Measurements from ENCODE around the gene PSRC1.

PSRC1 gene

DNA sequence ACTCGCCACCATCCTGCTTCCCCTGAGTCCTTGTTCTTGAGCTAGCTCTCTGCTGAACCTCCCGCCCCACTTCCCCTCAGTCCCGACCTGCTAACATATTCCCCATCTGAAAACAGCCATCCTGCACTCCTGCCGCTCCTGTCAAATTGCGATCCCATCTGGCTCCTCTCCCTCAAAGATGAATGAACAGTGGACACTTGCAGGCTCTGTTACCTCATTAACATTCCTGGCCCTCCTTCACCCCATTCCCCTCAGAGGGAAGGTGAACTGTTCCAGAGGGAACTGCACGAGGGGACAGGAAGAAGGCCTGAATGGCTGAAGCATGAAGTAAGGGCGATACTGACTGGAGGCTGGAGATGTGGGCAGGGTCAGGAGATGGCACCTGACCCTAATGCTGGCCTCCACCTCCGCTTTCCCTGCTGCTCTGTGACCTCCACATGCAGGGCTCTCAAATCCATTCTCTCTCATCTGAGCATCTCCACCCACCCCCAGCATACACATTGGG is 41.1 kb downstream of the PSRC1 start:
- no peak overlapping the region for H3K4me3 ChIP-seq (ENCODE audit: low read depth, low read length)
- in situ Hi-C loops (cut with HindIII; ENCODE audit: low sequenced_read_pairs), result no loop called here
- DNase-seq (ENCODE audit: low read depth), result no peak
- TF ChIP-seq, protein P1, sequence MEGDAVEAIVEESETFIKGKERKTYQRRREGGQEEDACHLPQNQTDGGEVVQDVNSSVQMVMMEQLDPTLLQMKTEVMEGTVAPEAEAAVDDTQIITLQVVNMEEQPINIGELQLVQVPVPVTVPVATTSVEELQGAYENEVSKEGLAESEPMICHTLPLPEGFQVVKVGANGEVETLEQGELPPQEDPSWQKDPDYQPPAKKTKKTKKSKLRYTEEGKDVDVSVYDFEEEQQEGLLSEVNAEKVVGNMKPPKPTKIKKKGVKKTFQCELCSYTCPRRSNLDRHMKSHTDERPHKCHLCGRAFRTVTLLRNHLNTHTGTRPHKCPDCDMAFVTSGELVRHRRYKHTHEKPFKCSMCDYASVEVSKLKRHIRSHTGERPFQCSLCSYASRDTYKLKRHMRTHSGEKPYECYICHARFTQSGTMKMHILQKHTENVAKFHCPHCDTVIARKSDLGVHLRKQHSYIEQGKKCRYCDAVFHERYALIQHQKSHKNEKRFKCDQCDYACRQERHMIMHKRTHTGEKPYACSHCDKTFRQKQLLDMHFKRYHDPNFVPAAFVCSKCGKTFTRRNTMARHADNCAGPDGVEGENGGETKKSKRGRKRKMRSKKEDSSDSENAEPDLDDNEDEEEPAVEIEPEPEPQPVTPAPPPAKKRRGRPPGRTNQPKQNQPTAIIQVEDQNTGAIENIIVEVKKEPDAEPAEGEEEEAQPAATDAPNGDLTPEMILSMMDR (IDR thresholded peaks at IDR 0.05; ENCODE audit: low read depth, low read length, missing control alignments), result no peak

DNA sequence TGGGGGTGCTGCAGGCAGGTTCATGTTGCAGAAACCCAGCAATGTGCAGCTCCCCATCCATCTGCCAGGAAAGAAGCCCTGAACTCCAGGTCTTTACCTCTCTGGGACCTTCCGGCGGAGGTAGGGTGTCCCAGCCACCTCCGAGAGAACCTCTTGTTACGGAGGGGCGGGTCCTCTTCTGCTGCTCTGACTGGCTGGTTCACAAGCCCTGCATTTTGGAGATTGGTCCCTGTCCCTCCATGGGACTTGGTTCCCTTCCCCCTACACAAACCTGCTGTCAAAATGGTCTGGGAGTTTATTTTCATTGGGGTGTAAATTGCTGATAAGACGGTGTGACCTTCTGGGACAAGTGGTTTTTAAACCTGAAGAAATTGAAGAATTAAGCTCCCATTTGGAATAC is 41.6 kb downstream of the PSRC1 start:
- TF ChIP-seq, protein P1 (IDR thresholded peaks at IDR 0.05; ENCODE audit: low read depth, low read length, missing control alignments), result no peak
- H3K4me3 ChIP-seq (ENCODE audit: low read depth, low read length), result no peak overlapping the region
- in situ Hi-C loops (cut with HindIII; ENCODE audit: low sequenced_read_pairs), result no loop called here
- DNase-seq (ENCODE audit: low read depth), result no peak

DNA sequence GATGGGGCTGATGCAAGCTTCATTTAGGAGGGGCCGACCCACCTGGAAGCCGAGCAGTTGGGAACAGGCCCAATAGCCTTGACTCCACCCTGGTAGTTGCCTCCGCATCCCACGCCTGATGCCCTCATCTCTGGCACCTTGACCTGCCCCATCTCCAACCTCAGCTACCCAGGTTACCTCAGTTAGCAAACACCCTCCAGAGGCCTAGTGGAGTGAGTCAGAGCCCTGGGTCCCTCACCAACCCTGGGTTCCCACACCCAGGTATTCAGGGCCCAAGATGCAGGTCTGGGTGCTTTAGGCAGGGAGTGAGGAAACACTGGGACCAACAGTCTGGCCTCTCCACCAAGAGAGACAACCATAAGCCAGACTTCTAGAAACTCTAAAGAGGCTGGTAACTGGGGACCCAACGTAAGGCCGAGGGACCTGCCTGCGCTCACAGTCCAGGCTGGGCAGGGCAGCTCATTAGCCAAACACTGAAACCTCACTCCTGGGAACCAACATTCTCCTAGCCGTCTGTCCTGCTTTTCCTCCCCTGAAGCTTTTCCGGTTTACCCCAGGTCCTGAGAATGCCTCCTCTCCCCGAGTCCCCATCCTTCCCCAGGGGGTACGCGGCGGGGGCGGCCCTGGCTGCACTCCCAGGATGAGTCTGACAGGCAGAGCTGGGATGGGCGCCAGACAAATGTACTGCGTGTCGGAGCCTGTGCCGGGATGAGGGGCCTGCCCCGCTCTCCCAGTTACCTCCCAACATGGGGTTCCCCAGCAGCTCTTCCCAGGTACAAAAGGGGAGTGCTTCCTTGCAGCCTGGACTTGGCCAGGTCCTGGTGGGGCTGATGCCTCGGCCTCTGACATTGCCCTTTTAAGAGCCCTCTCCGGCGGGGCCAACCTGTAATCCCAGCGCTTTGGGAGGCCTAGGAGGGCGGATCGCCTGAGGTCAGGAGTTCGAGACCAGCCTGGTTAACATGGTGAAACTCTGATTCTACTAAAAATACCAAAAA is 42.5 kb downstream of the PSRC1 start:
- in situ Hi-C loops (cut with HindIII; ENCODE audit: low sequenced_read_pairs), result no loop called here
- no peak for DNase-seq (ENCODE audit: low read depth)
- H3K4me3 ChIP-seq (ENCODE audit: low read depth, low read length), result no peak overlapping the region
- TF ChIP-seq, protein P1 (IDR thresholded peaks at IDR 0.05; ENCODE audit: low read depth, low read length, missing control alignments), result no peak

DNA sequence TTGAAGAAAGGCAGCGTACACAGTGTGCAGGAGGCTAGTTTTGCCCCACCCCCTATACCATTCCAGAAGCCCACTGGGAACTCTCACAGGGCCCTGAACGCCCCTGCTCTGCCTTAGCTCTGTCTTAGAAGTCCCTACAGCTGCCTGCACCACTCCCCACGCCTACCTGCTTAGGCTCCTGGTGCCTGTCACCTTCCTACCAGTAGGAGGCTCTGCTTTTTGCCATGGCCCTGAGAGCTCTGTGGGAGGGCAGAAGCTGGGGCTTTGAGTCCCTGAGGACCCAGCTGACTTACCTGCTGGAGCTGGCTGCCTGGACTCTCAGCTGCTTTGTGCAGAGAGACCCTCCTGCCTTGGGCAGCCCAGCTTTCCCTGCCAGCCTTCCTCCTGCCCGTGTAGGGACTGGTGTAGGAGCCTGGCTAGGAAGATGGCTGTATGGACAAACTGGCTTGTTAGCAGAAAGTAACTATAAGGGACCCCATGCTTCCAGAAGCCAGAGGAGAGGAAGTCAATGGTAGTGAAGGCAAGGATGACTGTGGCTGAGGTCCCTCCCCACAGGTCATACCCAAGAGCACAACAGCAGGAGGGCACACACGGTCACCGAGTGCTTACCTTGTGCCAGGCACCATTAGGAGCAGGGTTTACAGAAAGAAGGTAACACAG is 43.4 kb downstream of the PSRC1 start:
- in situ Hi-C loops (cut with HindIII; ENCODE audit: low sequenced_read_pairs), result loop anchor here (5.0 kb wide), 1 partner anchor 37 kb away; no protein-coding TSS in a partner anchor
- TF ChIP-seq, protein P1 (IDR thresholded peaks at IDR 0.05; ENCODE audit: low read depth, low read length, missing control alignments), result peak; percentile 71
- no peak overlapping the region for H3K4me3 ChIP-seq (ENCODE audit: low read depth, low read length)
- no peak for DNase-seq (ENCODE audit: low read depth)

DNA sequence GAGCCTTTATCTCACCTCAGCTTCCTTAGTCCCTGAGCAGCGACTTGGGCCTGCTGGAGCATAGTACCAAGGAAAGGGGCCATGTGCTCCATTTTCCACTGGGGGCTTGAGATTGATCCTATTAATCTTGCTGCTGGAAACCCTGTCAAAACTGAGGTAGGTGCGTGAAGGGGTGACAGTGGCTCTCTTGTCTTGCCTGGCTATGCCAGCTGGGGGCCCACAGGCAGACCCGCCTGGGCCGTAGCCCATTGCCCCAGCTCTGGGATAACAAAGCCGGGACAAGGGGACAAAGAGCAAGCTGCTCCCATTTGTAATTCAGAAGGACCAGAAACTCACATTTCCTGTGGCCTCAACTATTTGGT is 43.9 kb downstream of the PSRC1 start:
- no peak for DNase-seq (ENCODE audit: low read depth)
- in situ Hi-C loops (cut with HindIII; ENCODE audit: low sequenced_read_pairs), result loop anchor here (5.0 kb wide), 1 partner anchor 37 kb away; no protein-coding TSS in a partner anchor
- TF ChIP-seq, protein P1 (IDR thresholded peaks at IDR 0.05; ENCODE audit: low read depth, low read length, missing control alignments), result no peak
- H3K4me3 ChIP-seq (ENCODE audit: low read depth, low read length), result no peak overlapping the region

DNA sequence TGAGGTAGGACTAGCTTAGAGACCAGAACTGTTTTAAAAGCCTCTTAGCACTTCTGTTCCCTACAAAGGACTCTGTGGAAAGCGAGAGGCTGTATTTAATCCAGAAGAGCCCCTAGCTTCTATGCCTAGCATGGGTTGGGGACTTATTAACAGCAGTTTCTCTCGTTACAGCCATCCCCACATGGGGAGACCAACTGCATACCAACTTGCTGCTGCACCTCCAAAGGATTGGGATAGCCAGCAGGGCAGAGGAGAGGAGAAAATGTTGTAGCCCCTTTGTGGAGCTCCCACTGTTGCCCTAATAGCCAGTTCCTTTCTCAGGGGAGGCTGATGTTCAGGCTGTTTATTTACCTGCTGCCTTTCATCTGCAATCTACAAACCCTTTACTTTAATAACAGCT is 44.6 kb downstream of the PSRC1 start:
- TF ChIP-seq, protein P1 (IDR thresholded peaks at IDR 0.05; ENCODE audit: low read depth, low read length, missing control alignments), result no peak
- DNase-seq (ENCODE audit: low read depth), result no peak
- H3K4me3 ChIP-seq (ENCODE audit: low read depth, low read length), result no peak overlapping the region
- in situ Hi-C loops (cut with HindIII; ENCODE audit: low sequenced_read_pairs), result loop anchor here (5.0 kb wide), 1 partner anchor 36 kb away; no protein-coding TSS in a partner anchor

Measured in astrocyte of the cerebellum (primary cell).